Measurements from ENCODE around the gene PTPRG.

DNA sequence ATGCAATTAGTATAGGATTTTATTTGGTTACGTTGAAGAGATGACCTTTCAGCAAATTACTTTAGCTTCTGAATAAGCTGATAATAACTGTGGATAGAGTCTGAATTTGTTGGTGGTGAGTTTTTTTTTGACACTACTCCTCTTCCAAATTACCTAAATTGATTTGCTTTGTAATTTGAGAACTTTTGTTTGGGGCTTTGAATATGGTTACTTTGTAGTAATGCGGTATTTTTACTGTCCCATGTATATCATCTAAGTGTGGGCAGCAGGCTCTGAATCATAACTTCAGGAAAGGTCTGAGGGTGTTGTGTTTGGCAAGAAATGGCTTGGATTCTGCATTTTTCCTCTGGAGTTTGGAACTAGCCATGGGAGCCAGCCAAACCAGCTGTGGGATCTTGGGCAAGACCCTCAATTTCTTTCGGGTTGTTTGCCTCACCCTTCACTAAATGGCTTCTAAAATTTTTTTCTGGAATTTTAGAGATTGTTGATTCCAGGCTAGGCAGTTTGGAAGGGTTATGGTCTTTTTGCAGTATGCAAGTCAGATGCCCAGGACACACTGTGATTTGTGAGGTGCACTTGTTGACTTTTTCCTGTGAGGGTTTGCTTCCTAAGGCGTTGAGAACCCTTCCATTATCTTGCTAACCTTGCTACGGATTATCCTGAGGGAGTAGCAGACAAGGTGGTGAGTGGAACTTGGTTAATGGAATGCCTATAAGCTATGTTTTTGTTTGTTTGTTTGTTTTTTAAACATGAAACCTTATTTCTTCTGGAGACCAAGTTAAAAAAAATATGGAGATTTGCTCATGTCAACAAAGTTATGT, 10.4 kb downstream of the PTPRG start:
- TF ChIP-seq, protein P1, sequence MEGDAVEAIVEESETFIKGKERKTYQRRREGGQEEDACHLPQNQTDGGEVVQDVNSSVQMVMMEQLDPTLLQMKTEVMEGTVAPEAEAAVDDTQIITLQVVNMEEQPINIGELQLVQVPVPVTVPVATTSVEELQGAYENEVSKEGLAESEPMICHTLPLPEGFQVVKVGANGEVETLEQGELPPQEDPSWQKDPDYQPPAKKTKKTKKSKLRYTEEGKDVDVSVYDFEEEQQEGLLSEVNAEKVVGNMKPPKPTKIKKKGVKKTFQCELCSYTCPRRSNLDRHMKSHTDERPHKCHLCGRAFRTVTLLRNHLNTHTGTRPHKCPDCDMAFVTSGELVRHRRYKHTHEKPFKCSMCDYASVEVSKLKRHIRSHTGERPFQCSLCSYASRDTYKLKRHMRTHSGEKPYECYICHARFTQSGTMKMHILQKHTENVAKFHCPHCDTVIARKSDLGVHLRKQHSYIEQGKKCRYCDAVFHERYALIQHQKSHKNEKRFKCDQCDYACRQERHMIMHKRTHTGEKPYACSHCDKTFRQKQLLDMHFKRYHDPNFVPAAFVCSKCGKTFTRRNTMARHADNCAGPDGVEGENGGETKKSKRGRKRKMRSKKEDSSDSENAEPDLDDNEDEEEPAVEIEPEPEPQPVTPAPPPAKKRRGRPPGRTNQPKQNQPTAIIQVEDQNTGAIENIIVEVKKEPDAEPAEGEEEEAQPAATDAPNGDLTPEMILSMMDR (conservative IDR thresholded peaks at IDR 0.05) = no peak
- TF ChIP-seq ZFX (IDR thresholded peaks at IDR 0.05) = no peak
